ENCODE results near the gene AWAT1. TPM values are rescaled to one million over a fixed set of nuclear protein-coding genes. Genes with fewer than 3 reads are reported as not detected.
"Not testable (repeated sequence)": the region's sequence is repeated elsewhere in the genome, so short reads cannot be mapped to it uniquely, and the experiment has no call there.

Gene AWAT1
- total RNA-seq (2014; rRNA removed; shearing (Covaris generic)), result not detected in 2 replicates

GRCh38 chrX:70234355-70234754 is at the start of gene AWAT1:
AWAT1 (plus strand) TSS chrX:70234655; CDS start chrX:70234696, 41 bp downstream.
- Histone ChIP-seq H3K4me3 (ENCODE audit: insufficient read depth, low read depth, low read length) (no peak within 1 kb of the TSS), H3K36me3 (replicated peaks; ENCODE audit: control insufficient read depth, insufficient read depth, low read length) (no peaks in the 10 kb centered on the region), H3K27me3 (ENCODE audit: control insufficient read depth, insufficient read depth, low read length) (no peaks in the 10 kb centered on the region)
- DNase-seq, result no peak

- DNase-seq, result no peak
- Histone ChIP-seq H3K27me3 (ENCODE audit: control insufficient read depth, insufficient read depth, low read length) (no peaks in the 10 kb centered on the region), H3K4me3 (ENCODE audit: insufficient read depth, low read depth, low read length) (no peak overlapping the region), H3K36me3 (replicated peaks; ENCODE audit: control insufficient read depth, insufficient read depth, low read length) (no peaks in the 10 kb centered on the region)
Observed at GRCh38 chrX:70190225-70190624, 44.2 kb upstream of the AWAT1 start.

GRCh38 chrX:70196961-70197720 is 37.3 kb upstream of the AWAT1 start:
- peak; percentile 57 for DNase-seq
- no peaks in the 10 kb centered on the region for H3K27me3 ChIP-seq (ENCODE audit: control insufficient read depth, insufficient read depth, low read length)
- H3K4me3 ChIP-seq (ENCODE audit: insufficient read depth, low read depth, low read length), result no peak overlapping the region
- no peaks in the 10 kb centered on the region for H3K36me3 ChIP-seq (replicated peaks; ENCODE audit: control insufficient read depth, insufficient read depth, low read length)

- no peaks in the 10 kb centered on the region for H3K36me3 ChIP-seq (replicated peaks; ENCODE audit: control insufficient read depth, insufficient read depth, low read length)
Observed at GRCh38 chrX:70201732-70202131, 32.7 kb upstream of the AWAT1 start.

GRCh38 chrX:70208479-70208878 is 26.0 kb upstream of the AWAT1 start:
- no peaks in the 10 kb centered on the region for H3K36me3 ChIP-seq (replicated peaks; ENCODE audit: control insufficient read depth, insufficient read depth, low read length)
- no peaks in the 10 kb centered on the region for H3K27me3 ChIP-seq (ENCODE audit: control insufficient read depth, insufficient read depth, low read length)
- no peak overlapping the region for H3K4me3 ChIP-seq (ENCODE audit: insufficient read depth, low read depth, low read length)
- DNase-seq, result no peak

More at GRCh38 chrX:70201732-70202131, 32.7 kb upstream of the AWAT1 start:
- Histone ChIP-seq H3K27me3 (ENCODE audit: control insufficient read depth, insufficient read depth, low read length) (no peaks in the 10 kb centered on the region), H3K4me3 (ENCODE audit: insufficient read depth, low read depth, low read length) (no peak overlapping the region)
- DNase-seq, result no peak

GRCh38 chrX:70209570-70209969 is 24.9 kb upstream of the AWAT1 start:
- DNase-seq; H3K27me3 ChIP-seq (ENCODE audit: control insufficient read depth, insufficient read depth, low read length); H3K4me3 ChIP-seq (ENCODE audit: insufficient read depth, low read depth, low read length); H3K36me3 ChIP-seq (replicated peaks; ENCODE audit: control insufficient read depth, insufficient read depth, low read length): not testable (repeated sequence)

- H3K4me3 ChIP-seq (ENCODE audit: insufficient read depth, low read depth, low read length), result no peak overlapping the region
- no peaks in the 10 kb centered on the region for H3K27me3 ChIP-seq (ENCODE audit: control insufficient read depth, insufficient read depth, low read length)
- no peak for DNase-seq
- H3K36me3 ChIP-seq (replicated peaks; ENCODE audit: control insufficient read depth, insufficient read depth, low read length), result no peaks in the 10 kb centered on the region
Observed at GRCh38 chrX:70219938-70220764, 14.3 kb upstream of the AWAT1 start.

- no peak for DNase-seq
- Histone ChIP-seq H3K36me3 (replicated peaks; ENCODE audit: control insufficient read depth, insufficient read depth, low read length) (no peaks in the 10 kb centered on the region), H3K4me3 (ENCODE audit: insufficient read depth, low read depth, low read length) (no peak overlapping the region), H3K27me3 (ENCODE audit: control insufficient read depth, insufficient read depth, low read length) (no peaks in the 10 kb centered on the region)
Observed at GRCh38 chrX:70226048-70226447, 8.4 kb upstream of the AWAT1 start.

GRCh38 chrX:70226687-70227086 is 7.8 kb upstream of the AWAT1 start:
- H3K27me3 ChIP-seq (ENCODE audit: control insufficient read depth, insufficient read depth, low read length), result no peaks in the 10 kb centered on the region
- H3K4me3 ChIP-seq (ENCODE audit: insufficient read depth, low read depth, low read length), result no peak overlapping the region
- H3K36me3 ChIP-seq (replicated peaks; ENCODE audit: control insufficient read depth, insufficient read depth, low read length), result no peaks in the 10 kb centered on the region
- no peak for DNase-seq

- H3K27me3 ChIP-seq (ENCODE audit: control insufficient read depth, insufficient read depth, low read length), result no peaks in the 10 kb centered on the region
- no peak overlapping the region for H3K4me3 ChIP-seq (ENCODE audit: insufficient read depth, low read depth, low read length)
- H3K36me3 ChIP-seq (replicated peaks; ENCODE audit: control insufficient read depth, insufficient read depth, low read length), result no peaks in the 10 kb centered on the region
- DNase-seq, result no peak
Observed at GRCh38 chrX:70231666-70232065, 2.8 kb upstream of the AWAT1 start.

GRCh38 chrX:70240751-70241150 is 6.3 kb downstream of the AWAT1 start:
- Histone ChIP-seq H3K4me3 (ENCODE audit: insufficient read depth, low read depth, low read length) (no peak overlapping the region), H3K27me3 (ENCODE audit: control insufficient read depth, insufficient read depth, low read length) (no peaks in the 10 kb centered on the region), H3K36me3 (replicated peaks; ENCODE audit: control insufficient read depth, insufficient read depth, low read length) (no peaks in the 10 kb centered on the region)
- no peak for DNase-seq

GRCh38 chrX:70241501-70241900 is 7.0 kb downstream of the AWAT1 start:
- Histone ChIP-seq H3K36me3 (replicated peaks; ENCODE audit: control insufficient read depth, insufficient read depth, low read length) (no peaks in the 10 kb centered on the region), H3K4me3 (ENCODE audit: insufficient read depth, low read depth, low read length) (no peak overlapping the region), H3K27me3 (ENCODE audit: control insufficient read depth, insufficient read depth, low read length) (no peaks in the 10 kb centered on the region)
- no peak for DNase-seq

GRCh38 chrX:70243601-70244000 is 9.1 kb downstream of the AWAT1 start:
- not testable (repeated sequence) for H3K4me3 ChIP-seq (ENCODE audit: insufficient read depth, low read depth, low read length); H3K27me3 ChIP-seq (ENCODE audit: control insufficient read depth, insufficient read depth, low read length); H3K36me3 ChIP-seq (replicated peaks; ENCODE audit: control insufficient read depth, insufficient read depth, low read length); DNase-seq

GRCh38 chrX:70244881-70245280 is 10.4 kb downstream of the AWAT1 start:
- no peaks in the 10 kb centered on the region for H3K27me3 ChIP-seq (ENCODE audit: control insufficient read depth, insufficient read depth, low read length)
- H3K36me3 ChIP-seq (replicated peaks; ENCODE audit: control insufficient read depth, insufficient read depth, low read length), result no peaks in the 10 kb centered on the region
- no peak for DNase-seq
- no peak overlapping the region for H3K4me3 ChIP-seq (ENCODE audit: insufficient read depth, low read depth, low read length)

GRCh38 chrX:70247252-70247651 is 12.8 kb downstream of the AWAT1 start:
- H3K4me3 ChIP-seq (ENCODE audit: insufficient read depth, low read depth, low read length), result no peak overlapping the region
- no peaks in the 10 kb centered on the region for H3K36me3 ChIP-seq (replicated peaks; ENCODE audit: control insufficient read depth, insufficient read depth, low read length)
- DNase-seq, result no peak
- H3K27me3 ChIP-seq (ENCODE audit: control insufficient read depth, insufficient read depth, low read length), result no peaks in the 10 kb centered on the region

Measured in H7 (cell line).